HG03439 (cell line): Measurements from ENCODE around the gene ARHGAP6.
"Not testable (repeated sequence)": the region's sequence is repeated elsewhere in the genome, so short reads cannot be mapped to it uniquely, and the experiment has no call there.

Experiments used
- ATAC-seq: cut with Tn5 transposase; IDR thresholded peaks from one replicate; pipeline ENCODE4 v1.9.1; 2021; ENCODE audit warnings: mild to moderate bottlenecking, moderate library complexity; ENCODE audit not compliant: unreplicated experiment

The ARHGAP6 gene

GRCh38 chrX:11265352-11265751 is 400.4 kb downstream of the ARHGAP6 start:
- no peak for ATAC-seq

DNA sequence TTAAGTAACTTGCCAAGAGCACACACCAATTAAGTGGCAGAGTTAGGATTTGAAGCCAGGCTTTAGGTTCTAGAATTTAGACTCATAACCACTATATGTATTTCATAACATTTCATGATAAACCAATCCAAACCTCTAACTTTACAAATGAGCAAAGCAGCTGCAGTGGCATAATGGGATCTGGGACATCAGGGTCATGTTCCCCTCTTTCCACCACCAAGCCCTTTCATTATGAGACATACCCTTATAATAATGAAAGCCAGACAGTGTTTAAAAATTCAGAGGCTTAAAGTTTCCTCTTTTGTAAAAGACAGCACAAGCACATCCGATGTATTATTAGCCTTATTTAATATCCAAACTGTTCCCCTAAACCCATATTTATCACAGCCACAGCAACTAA is 400.8 kb downstream of the ARHGAP6 start:
- ATAC-seq: no peak

DNA sequence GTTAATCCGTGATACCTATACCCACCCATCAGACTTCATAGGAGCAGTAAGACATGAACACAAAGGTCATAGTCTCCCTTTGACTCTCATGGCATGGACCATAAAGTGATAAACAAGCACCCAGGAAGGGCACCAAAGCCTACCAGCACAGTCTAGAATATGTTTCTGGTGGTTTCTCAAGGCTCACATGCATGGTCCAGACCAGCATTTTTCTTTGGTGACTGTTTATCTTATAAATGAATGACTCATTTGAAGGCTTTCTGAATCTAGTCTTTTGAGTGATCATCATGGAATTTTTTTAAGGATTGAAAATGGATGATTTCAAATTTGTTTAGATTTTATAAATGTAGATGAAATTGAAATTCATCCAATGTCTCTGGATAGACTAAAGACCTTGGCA is 404.5 kb downstream of the ARHGAP6 start:
- ATAC-seq: no peak

- no peak for ATAC-seq
Measured at GRCh38 chrX:11259437-11259836, 406.3 kb downstream of the ARHGAP6 start.

- no peak for ATAC-seq
Measured at GRCh38 chrX:11257711-11258110, 408.0 kb downstream of the ARHGAP6 start.

- ATAC-seq: no peak
Measured at GRCh38 chrX:11257290-11257689, 408.4 kb downstream of the ARHGAP6 start.

GRCh38 chrX:11254417-11255109 is 411.2 kb downstream of the ARHGAP6 start:
- ATAC-seq: no peak

DNA sequence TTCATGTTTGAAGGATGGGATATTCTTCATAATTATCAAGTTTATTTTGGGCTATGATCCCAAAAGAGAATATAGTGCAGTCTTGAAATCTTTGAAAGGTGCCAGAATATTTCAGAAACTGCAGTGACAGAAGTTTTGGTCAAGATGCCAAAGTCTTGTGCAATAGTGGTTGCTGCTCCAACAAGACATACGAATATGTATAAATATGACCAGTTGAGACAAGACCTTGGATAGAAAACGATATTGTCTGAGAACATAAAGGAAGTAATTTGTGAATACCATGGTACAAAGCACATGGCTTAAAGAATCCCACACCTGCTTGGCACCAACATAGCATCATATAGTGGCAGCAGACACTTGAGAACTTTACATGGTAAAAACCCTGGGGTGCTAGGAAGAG is 421.1 kb downstream of the ARHGAP6 start:
- no peak for ATAC-seq

- no peak for ATAC-seq
Measured at GRCh38 chrX:11242704-11243103, 423.0 kb downstream of the ARHGAP6 start.

DNA sequence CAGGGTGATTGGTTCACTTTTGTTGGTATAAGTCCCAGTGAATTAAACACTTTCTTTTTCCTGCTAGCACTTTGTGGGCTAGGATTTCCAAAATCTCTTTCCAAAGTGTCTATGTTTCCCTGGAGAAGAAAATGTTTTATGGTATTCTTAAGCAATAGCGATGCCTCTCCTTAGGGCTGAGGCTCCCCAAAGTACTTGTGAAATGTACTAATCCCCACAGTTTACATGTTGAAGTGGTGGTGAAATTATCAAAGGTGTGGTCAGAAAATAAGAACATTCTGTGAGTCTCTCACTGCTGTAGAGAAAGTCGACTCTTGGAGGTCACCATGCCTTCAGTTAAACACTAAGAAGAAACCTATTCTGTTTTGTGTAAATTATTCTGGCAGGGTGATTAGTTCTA is 424.0 kb downstream of the ARHGAP6 start:
- no peak for ATAC-seq

GRCh38 chrX:11239230-11239629 is 426.5 kb downstream of the ARHGAP6 start:
- ATAC-seq: no peak

DNA sequence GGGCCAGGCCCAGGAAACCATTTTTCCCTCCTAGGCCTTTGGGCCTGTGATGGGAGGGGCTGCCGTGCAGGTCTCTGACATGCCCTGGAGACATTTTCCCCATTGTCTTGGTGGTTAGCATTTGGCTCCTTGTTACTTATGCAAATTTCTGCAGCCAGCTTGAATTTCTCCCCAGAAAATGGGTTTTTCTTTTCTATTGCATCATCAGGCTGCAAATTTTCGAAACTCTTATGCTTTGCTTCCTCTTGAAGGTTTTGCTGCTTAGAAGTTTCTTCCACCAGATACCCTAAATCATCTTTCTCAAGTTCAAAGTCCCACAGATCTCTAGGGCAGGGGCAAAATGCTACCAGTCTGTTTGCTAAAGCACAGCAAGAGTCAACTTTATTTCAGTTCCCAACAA is 430.3 kb downstream of the ARHGAP6 start:
- not testable (repeated sequence) for ATAC-seq

- no peak for ATAC-seq
Measured at GRCh38 chrX:11215191-11215921, 450.4 kb downstream of the ARHGAP6 start.

GRCh38 chrX:11214346-11215190 is 451.2 kb downstream of the ARHGAP6 start:
- no peak for ATAC-seq

- ATAC-seq: no peak
Measured at GRCh38 chrX:11212741-11213140, 453.0 kb downstream of the ARHGAP6 start.

DNA sequence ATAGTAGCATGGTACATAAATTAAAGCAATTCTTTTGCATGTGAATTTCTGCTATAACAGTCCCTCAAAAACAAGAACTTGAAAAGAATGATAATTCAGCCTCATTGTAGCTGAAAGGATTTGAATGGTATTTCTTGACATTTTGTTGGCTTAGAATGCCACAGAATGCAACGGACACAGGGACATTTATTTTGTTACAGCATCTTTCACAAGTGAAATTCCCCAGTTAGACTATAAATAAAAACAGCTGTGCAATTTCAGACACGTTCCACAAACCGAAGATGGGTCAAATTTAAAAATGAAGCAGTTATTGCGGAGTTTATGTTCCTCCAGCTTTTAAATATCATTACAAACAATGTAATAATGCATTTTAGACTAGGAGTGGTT is 455.3 kb downstream of the ARHGAP6 start:
- no peak for ATAC-seq

- no peak for ATAC-seq
Measured at GRCh38 chrX:11209798-11210414, 455.8 kb downstream of the ARHGAP6 start.

DNA sequence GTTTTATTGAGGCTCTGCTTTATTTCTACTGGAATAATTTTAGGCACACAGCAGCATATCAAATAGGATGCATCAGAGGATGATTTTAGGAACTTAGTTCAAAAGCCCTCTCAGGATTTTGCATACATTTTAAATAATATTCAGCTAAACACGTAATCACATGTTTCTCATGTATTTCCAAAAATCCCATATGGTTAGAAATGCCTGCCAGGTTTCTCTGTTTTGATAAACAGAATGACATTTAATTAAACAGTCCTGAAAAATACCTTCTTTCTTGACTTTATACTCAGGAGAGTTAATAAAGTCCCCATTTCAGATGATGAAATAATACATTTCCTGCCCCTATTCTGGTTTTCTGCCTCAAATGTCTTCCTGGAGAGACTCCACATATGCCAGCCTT is 459.0 kb downstream of the ARHGAP6 start:
- no peak for ATAC-seq

DNA sequence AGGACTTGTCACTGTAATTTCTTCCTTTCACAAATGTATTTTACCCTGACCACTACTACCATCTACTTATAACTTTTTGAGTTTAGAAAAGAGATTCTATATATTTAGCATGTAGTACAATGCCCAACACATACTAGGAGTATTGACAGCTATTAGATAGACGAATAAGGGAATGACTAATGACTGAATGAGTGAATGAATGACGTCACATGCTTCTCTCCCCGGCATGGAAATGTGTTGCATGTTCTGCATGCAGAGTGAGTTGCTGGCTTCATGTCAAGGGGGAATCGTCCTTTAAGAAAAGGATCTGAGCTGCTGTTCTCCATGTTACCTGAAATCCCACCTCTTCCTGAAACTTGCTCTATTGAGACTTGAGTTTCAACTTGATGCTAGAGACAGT is 459.9 kb downstream of the ARHGAP6 start:
- no peak for ATAC-seq

- no peak for ATAC-seq
Measured at GRCh38 chrX:11197671-11198070, 468.0 kb downstream of the ARHGAP6 start.

GRCh38 chrX:11196476-11196875 is 469.2 kb downstream of the ARHGAP6 start:
- ATAC-seq: no peak
